MM.1S (cell line): ENCODE results near the gene GALR3.

Experiments used
- DNase-seq: peaks from one replicate; pipeline ENCODE4 v3.0.0-alpha.2; 2015
- H2AFZ ChIP-seq: fragments of 300-600 bp; sonication (generic); 2 replicates; pipeline ENCODE4 v1.6.0; 2016; ENCODE audit warnings: antibody characterized with exemption, low read length
- H3F3A ChIP-seq: fragments of 300-600 bp; sonication (generic); 2 replicates; pipeline ENCODE4 v1.6.1; 2016; ENCODE audit warnings: mild to moderate bottlenecking, antibody characterized with exemption, low read length, moderate library complexity, mixed read lengths; ENCODE audit not compliant: insufficient read depth
- H3K27ac ChIP-seq: fragments of 300-600 bp; sonication (generic); 2 replicates; pipeline ENCODE4 v1.5.1; 2016; ENCODE audit warnings: mild to moderate bottlenecking, low read length
- H3K27me3 ChIP-seq: fragments of 300-600 bp; sonication (generic); replicated peaks from 2 replicates; pipeline ENCODE4 v1.6.0; 2016; ENCODE audit warnings: low read length; ENCODE audit not compliant: insufficient read depth
- H3K36me3 ChIP-seq: fragments of 300-600 bp; sonication (generic); replicated peaks from 2 replicates; pipeline ENCODE4 v1.6.1; 2016; ENCODE audit warnings: mild to moderate bottlenecking, low read length, mixed read lengths; ENCODE audit not compliant: insufficient read depth
- H3K4me1 ChIP-seq: fragments of 300-600 bp; sonication (generic); 2 replicates; pipeline ENCODE4 v1.6.1; 2016; ENCODE audit warnings: low read length, mixed read lengths
- H3K4me2 ChIP-seq: fragments of 300-600 bp; sonication (generic); 2 replicates; pipeline ENCODE4 v1.6.0; 2016; ENCODE audit warnings: low read depth, low read length
- H3K4me3 ChIP-seq: fragments of 300-600 bp; sonication (generic); 2 replicates; pipeline ENCODE4 v1.5.1; 2016; ENCODE audit warnings: low read length, mixed read lengths
- H3K79me2 ChIP-seq: fragments of 300-600 bp; sonication (generic); 2 replicates; pipeline ENCODE4 v1.6.1; 2016; ENCODE audit warnings: mixed run types, low read length, mixed read lengths
- H3K9ac ChIP-seq: fragments of 300-600 bp; sonication (generic); 2 replicates; pipeline ENCODE4 v1.6.1; 2016; ENCODE audit warnings: low read length, mixed read lengths
- H3K9me2 ChIP-seq: fragments of 300-600 bp; sonication (generic); replicated peaks from 2 replicates; pipeline ENCODE4 v1.6.1; 2016; ENCODE audit warnings: mild to moderate bottlenecking, low read length, mixed read lengths; ENCODE audit not compliant: insufficient read depth
- H3K9me3 ChIP-seq: fragments of 300-600 bp; sonication (generic); replicated peaks from 2 replicates; pipeline ENCODE4 v1.6.1; 2016; ENCODE audit warnings: mild to moderate bottlenecking, low read length, mixed read lengths; ENCODE audit not compliant: insufficient read depth
- H4K20me1 ChIP-seq: fragments of 300-600 bp; sonication (generic); 2 replicates; pipeline ENCODE4 v1.6.1; 2016; ENCODE audit warnings: mild to moderate bottlenecking, low read length, moderate library complexity, mixed read lengths; ENCODE audit not compliant: insufficient read depth
- CTCF ChIP-seq: fragments of 300-600 bp; sonication (generic); IDR thresholded peaks from 2 replicates; pipeline ENCODE4 v1.5.1; 2016; ENCODE audit warnings: antibody characterized with exemption, low read length, mixed read lengths
- EZH2 ChIP-seq: fragments of 300-600 bp; sonication (generic); optimal IDR thresholded peaks from 2 replicates; pipeline ENCODE3; 2017; ENCODE audit warnings: low read depth, mild to moderate bottlenecking, antibody characterized with exemption, low read length, mixed read lengths
- EZH2phosphoT487 ChIP-seq: fragments of 300-600 bp; sonication (generic); IDR thresholded peaks from 2 replicates; pipeline ENCODE4 v1.6.1; 2018; ENCODE audit warnings: antibody characterized with exemption, low read length

GALR3 gene

GRCh38 chr22:37809672-37810333 lies 13.4 kb upstream of the GALR3 start:
- no peak for DNase-seq
- Histone ChIP-seq H3K9me2 (no peaks in the 10 kb centered on the region), H3K4me1 (no peaks in the 10 kb centered on the region), H3K79me2 (no peaks in the 10 kb centered on the region), H3K27ac (no peak overlapping the region), H3K9me3 (no peaks in the 10 kb centered on the region), H3K9ac (no peak overlapping the region), H3K27me3 (peaks cover 31% of the 10 kb centered on the region), H3F3A (0 out of 2 replicates have a peak, but pooled peaks cover 5% of the 10 kb centered on the region), H4K20me1 (no peaks in the 10 kb centered on the region), H2AFZ (no peak overlapping the region), H3K36me3 (no peaks in the 10 kb centered on the region), H3K4me2 (no peak overlapping the region), H3K4me3 (no peak overlapping the region)
- no peak for TF ChIP-seq EZH2phosphoT487
- no peak for TF ChIP-seq EZH2
- TF ChIP-seq CTCF, result no peak

- H3K4me1 ChIP-seq, result no peaks in the 10 kb centered on the region
- H4K20me1 ChIP-seq, result no peaks in the 10 kb centered on the region
- TF ChIP-seq EZH2phosphoT487 (no peak), EZH2 (no peak), CTCF (no peak)
- no peak overlapping the region for H3K4me2 ChIP-seq
- H3K27me3 ChIP-seq, result peaks cover 12% of the 10 kb centered on the region
- no peaks in the 10 kb centered on the region for H3K36me3 ChIP-seq
- H3K9me3 ChIP-seq, result no peaks in the 10 kb centered on the region
- H2AFZ ChIP-seq, result no peak overlapping the region
- H3K27ac ChIP-seq, result no peak overlapping the region
- no peaks in the 10 kb centered on the region for H3K79me2 ChIP-seq
- no peak overlapping the region for H3K4me3 ChIP-seq
- H3K9ac ChIP-seq, result no peak overlapping the region
- no peak for DNase-seq
- no peaks in the 10 kb centered on the region for H3K9me2 ChIP-seq
- H3F3A ChIP-seq, result 0 out of 2 replicates have a peak, but pooled peaks cover 5% of the 10 kb centered on the region
Measured at GRCh38 chr22:37811867-37812266, 11.3 kb upstream of the GALR3 start.

- H3K4me3 ChIP-seq, result no peak overlapping the region
Measured at GRCh38 chr22:37812869-37813678, 10.1 kb upstream of the GALR3 start.

More at GRCh38 chr22:37812869-37813678, 10.1 kb upstream of the GALR3 start:
- DNase-seq, result no peak
- no peak overlapping the region for H3K9ac ChIP-seq
- no peak overlapping the region for H3K27ac ChIP-seq
- H3K9me3 ChIP-seq, result no peaks in the 10 kb centered on the region
- H3K4me1 ChIP-seq, result peaks cover 3% of the 10 kb centered on the region
- H3F3A ChIP-seq, result no peaks in the 10 kb centered on the region
- H3K4me2 ChIP-seq, result no peak overlapping the region
- H3K79me2 ChIP-seq, result no peaks in the 10 kb centered on the region
- no peaks in the 10 kb centered on the region for H3K9me2 ChIP-seq
- H2AFZ ChIP-seq, result no peak overlapping the region
- TF ChIP-seq EZH2phosphoT487, result no peak
- TF ChIP-seq EZH2, result no peak
- no peak for TF ChIP-seq CTCF
- H3K27me3 ChIP-seq, result peaks cover 5% of the 10 kb centered on the region; the same call in 1 of the 2 replicates
- no peaks in the 10 kb centered on the region for H4K20me1 ChIP-seq
- no peaks in the 10 kb centered on the region for H3K36me3 ChIP-seq
